GM19372 (cell line): ENCODE data around the gene SUCO.
"Not testable (repeated sequence)": the region's sequence is repeated elsewhere in the genome, so short reads cannot be mapped to it uniquely, and the experiment has no call there.

Experiments
- ATAC-seq: cut with Tn5 transposase; IDR thresholded peaks from one replicate; pipeline ENCODE4 v1.9.1; 2021; ENCODE audit warnings: mild to moderate bottlenecking, low read depth, moderate library complexity; ENCODE audit not compliant: unreplicated experiment

SUCO gene

DNA sequence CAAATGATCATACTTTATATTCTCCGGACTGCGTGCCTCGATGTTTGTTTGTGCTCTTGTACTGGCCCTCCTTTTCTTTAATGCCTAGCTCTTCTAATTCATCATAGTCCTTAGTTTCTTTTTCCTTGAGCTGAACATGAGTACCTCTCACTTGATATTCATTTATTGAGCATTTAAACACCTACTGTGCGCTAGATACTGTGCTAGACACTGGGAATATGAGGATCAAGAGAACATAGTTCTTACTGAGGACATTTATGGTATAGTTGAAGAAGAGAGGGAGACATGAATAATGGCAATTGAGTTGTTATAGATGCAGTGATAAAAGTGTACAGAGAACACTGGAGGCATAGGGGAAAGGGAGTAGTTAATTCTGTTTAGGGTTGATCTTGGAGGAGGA, 22.0 kb downstream of the SUCO start:
- no peak for ATAC-seq

DNA sequence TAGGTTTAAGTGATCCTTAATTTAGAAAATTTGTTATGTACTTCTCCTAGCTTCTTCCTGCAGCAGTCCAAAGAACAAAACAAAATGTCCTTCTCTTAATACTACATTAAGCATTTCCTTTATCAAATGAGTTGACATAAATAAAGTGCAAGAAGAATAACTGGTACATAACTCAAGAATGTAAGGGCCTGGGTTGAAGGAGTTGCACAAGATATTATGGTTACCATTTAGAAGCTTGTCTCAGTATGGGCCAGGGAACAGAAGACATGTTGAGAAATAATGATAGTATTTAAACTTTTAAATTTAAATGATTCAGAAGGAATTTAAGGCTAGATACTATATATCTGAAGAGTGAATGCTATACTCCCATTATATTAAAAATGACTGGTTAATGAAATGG, 23.5 kb downstream of the SUCO start:
- no peak for ATAC-seq

DNA sequence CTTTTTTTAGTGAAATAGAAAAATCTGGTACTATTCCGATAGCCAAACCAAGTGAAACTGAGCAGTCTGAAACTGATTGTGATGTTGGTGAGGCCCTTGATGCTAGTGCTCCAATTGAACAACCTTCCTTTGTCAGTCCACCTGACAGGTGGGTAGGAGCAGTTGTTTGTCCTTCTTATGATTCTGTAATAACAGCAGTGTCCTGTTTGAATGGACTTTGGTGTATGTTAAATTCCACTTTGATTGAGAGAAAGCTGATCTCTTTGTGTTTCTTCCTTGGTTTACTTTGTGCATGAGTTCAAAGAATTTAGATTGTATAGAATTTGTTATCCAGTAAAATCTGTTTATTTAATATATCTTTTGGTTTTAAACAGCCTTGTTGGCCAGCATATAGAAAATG, 24.3 kb downstream of the SUCO start:
- no peak for ATAC-seq

DNA sequence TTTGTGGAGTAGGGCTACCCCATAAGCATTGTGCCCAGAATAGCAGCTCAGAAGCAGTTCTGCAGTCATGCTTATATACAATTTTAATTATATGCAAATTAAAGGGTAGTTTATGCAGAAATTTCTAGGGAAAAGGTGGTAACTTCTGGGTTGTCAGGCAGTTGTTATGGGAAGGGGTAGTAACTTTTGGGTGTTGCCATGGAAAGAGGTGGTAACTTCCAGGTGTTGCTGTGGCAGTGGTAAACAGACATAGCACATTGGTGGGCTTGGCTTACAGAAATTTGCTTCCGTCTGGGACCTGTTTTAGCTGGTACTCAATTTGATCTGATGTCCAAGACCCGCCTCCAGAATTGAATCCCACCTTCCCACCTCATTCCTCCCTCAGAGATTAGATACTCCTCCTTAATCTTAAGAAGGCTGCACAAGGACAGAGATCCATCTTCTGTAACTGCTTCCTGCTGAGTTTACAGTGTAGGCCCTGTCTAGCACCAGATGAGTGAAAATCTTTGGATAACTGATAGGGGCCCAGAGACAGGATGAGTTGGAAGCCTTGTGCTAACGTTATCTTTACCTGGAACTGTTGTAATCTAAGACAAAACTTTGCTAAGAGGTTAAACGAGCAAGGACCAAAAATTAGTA, 26.7 kb downstream of the SUCO start:
- no peak for ATAC-seq

DNA sequence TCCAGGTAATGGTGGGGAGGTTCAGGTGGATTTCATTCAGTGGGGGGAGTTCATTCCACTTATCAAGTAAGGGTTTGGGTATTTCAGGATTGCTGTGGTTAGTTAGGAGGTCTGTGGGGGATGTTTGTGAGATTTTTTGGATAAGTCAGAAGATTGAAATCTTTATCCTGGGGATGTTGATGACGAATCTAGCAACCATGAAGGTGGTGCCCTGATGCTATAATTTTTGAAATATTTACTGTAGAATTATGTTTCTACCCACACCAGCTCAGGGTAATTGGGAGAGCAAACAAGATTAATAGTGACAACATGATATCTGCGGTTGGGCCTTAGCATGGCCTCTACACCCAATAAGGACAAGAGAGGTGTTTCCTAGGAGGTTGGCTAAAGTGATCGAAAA, 28.3 kb downstream of the SUCO start:
- ATAC-seq = no peak

DNA sequence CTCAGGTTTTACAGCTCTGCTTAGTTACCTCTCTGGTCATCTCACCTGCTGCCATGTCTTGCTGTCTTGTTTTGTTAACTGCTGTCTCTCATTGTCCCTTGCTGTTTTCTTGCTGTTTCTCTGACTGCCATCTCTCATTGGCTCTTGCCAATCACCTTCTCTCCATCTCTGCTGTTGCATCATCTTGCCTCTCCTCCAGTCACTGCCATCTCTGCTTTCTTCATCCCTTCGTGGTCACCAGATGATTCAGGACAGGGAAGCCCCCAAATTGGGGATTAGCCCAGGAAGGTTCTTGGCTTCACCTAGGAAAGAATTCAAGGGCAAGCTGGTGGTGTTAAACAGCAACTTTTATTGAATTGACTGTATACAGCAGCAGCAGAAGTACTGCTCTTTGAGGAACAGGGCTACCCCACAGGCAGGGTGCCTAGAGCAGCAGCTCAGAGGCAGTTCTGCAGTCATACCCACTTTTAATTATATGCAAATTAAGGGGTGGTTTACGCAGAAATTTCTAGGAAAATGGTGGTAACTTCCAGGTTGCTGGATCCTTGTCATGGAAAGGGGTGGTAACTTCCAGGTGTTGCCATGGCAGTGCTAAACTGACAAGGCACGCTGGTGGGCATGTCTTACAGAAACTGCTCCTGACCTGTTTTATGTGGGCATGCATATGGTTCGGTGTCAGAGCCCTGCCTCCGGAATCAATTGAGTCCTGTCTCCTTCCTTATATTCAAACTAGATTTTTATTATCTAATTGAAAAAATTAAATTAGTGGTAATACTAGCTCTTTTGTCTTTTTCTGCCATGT, 33.4 kb downstream of the SUCO start:
- no peak for ATAC-seq

DNA sequence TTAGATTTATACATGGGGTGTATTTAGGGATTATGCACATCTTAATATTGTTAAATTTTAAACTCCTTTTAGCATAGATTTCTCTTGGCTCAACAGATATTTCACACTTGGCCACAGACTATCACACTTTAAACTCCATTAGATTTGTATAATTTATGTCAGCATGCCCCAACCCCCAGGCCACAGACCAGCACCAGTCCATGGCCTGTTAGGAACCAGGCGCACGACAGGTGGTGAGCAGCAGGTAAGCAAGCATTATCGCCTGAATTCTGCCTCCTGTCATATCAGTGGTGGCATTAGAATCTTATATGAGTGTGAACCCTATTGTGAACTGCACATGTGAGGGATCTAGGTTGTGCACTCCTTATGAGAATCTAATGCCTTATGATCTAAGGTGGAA, 34.8 kb downstream of the SUCO start:
- no peak for ATAC-seq

DNA sequence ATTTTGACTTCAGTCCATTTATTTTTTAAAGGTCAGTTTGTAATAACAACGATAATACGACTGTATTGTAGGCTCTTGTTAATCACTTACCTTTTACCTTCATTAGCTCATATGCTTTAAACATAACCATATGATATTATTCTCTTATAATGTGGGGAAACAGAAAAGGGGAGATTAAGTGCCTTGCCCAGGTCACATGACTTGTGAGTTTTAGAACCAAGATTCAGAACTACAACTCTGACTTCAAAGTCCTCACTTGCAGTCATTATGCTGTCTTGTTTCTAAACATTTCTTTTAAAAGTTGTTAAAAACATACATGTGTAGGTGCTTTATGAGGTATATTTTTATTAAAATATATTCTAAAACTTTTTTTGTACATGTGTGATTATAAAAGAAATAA, 41.1 kb downstream of the SUCO start:
- no peak for ATAC-seq

DNA sequence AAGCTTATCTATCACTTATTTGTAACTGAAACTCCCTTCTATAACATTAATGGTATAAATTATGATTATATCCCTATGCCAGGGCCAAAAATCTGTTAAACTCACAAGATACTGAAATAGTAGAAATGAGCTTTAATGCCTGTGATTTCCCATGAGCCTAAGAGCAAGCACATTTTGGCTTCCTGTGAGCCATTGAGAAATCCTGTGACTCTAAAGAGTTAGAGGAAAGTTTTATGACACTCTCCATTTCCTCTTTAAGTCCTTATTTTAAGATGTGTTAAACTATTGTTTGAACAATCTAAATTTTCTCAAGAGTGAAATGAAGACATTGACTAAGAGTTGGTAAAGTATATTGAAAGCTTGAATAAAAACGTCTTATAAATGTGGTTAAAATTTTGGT, 45.6 kb downstream of the SUCO start:
- ATAC-seq = no peak

DNA sequence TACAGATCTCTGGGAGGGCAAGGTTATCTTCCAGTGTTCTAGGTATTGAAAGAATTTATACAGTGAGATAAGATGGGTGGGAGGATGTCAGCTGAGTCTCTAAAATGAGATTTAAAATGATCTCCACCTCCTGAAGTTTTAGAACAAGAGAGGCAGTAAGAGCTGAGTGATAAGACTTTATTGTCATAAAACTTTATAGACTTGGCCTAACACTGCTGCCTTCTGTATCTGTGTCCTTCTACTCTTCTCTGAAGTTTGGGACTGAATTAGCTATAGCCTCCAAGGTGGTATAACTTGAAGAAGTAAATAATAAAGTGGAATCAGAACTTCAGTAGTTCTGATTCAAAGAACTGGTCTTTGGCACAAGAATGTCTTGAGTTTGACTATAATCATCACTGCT, 48.3 kb downstream of the SUCO start:
- ATAC-seq = no peak

DNA sequence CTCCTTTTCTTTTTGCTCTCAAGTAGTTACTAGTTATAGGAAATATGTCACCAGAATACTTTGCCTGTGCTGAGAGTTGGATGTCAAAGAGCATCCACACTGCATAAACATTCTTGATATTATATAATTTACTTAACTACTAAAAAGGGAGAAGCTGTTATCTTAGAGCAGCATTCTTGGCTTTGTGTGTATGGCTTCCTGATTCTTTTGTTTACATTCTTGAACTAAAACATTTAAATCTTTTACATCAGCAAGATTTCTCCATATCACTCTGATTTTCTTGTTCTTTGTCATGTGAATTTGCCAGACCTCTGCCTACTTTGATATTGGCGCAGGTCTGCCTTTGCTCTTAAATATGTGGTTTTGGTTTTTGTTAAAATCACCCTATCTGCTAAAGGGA, 48.8 kb downstream of the SUCO start:
- ATAC-seq = no peak

DNA sequence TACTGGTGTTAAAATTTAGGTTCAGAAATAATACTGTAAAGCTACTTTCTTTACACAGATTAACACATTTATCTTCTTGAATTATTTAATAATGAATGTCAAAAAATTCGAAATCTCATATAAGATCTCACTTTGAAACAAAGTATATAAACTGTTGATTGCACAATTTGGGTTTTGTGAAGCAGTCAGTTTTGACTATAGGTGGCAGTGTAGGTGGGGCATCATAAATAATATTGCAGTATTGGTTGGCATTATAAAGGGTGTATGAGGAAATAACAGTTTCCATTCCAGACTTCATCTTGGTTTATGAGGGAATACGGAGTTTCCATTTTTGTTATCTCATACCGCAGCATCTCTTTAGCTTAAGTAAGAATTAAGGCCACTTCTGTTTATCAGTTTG, 49.9 kb downstream of the SUCO start:
- ATAC-seq = no peak

DNA sequence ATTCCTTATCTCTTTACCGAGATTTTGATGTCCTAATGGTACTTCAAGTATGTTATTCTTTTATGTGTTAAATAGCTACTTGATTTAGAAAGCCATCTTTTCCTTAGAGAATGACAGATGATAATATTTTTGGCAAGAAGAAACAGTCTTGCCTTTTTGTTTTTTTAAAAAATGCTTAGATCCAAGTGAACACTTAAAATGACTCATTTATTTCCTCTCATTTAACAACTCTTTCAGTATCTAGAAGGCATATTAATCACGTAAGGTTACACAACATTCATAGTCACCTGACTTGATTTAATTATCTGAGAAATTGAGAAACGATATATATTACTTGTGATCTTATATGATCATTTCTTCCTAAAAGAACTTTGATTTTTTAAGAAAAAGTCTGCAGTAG, 52.4 kb downstream of the SUCO start:
- no peak for ATAC-seq

DNA sequence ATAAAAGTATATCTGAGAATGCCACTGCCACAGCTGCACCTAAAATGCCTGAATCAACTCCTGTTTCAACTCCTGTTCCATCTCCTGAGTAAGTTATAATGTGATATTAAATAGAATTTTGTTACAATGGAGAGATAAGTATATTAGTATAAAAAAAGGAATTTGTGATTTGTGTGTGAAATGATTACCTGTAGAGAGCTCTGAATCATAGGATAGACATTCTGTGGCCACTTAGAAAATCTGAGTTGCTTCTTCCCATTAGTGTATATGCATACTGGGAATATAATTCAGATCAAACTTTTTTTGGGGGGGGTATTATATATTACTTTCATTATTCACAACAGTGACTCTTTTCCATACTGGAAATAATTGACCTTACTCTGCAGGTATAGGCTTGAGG, 52.9 kb downstream of the SUCO start:
- no peak for ATAC-seq

DNA sequence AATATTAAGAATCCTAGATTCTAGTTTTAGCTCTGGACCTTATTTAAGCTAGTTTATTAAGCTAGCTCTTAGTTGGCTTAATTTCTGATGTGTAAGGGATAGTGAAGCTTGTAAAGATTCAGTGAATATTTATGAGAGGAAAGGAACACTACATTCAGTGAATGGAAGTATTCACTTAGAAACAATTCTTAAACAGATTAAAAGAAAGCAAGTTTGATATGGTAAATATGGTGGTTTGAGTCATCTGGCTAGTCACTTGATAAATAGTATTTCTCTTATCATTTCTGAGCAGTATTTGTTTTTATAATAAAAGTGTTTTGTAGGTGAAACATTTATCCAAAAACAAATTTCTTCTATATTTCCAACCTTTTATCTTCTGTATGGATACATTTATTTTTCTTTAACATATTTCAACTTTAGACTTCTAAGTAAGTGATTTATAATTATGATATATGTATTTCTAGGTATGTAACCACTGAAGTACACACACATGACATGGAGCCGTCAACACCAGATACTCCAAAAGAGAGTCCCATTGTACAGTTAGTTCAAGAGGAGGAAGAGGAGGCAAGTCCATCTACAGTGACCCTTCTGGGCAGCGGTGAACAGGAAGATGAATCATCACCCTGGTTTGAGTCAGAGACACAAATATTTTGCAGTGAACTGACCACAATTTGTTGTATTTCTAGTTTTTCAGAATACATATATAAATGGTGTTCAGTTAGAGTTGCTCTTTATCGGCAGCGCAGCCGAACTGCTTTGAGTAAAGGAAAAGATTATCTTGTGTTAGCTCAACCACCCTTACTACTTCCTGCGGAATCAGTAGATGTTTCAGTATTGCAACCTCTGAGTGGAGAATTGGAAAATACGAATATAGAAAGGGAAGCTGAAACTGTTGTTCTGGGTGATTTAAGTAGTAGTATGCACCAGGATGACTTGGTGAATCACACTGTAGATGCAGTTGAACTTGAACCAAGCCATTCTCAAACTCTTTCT, 55.6 kb downstream of the SUCO start:
- peak; percentile 79 for ATAC-seq

DNA sequence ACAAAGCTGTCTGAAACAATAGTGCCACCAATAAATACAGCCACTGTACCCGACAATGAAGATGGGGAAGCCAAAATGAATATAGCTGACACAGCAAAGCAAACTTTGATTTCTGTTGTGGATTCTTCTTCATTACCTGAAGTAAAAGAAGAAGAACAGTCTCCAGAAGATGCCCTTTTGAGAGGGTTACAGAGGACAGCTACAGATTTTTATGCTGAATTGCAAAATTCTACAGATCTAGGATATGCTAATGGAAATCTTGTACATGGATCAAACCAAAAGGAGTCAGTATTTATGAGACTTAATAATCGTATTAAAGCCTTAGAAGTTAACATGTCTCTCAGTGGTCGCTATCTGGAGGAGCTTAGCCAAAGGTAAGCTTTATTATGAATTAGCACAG, 56.6 kb downstream of the SUCO start:
- no peak for ATAC-seq

DNA sequence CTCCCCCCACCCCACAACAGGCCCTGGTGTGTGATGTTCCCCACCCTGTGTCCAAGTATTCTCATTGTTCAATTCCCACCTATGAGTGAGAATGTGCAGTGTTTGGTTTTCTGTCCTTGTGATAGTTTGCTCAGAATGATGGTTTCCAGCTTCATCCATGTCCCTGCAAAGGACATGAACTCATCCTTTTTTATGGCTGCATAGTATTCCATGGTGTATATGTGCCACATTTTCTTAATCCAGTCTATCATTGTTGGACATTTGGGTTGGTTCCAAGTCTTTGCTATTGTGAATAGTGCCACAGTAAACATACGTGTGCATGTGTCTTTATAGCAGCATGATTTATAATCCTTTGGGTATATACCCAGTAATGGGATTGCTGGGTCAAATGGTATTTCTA, 58.5 kb downstream of the SUCO start:
- not testable (repeated sequence) for ATAC-seq

DNA sequence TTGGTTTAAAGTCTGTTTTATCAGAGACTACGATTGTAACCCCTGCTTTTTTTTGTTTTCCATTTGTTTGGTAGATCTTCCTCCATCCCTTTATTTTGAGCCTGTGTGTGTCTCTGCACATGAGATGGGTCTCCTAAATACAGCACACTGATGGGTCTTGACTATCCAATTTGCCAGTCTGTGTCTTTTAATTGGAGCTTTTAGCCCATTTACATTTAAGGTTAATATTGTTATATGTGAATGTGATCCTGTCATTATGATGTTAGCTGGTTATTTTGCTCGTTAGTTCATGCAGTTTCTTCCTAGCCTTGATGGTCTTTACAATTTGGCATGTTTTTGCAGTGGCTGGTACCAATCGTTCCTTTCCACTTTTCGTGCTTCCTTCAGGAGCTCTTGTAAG, 62.1 kb downstream of the SUCO start:
- ATAC-seq = not testable (repeated sequence)

DNA sequence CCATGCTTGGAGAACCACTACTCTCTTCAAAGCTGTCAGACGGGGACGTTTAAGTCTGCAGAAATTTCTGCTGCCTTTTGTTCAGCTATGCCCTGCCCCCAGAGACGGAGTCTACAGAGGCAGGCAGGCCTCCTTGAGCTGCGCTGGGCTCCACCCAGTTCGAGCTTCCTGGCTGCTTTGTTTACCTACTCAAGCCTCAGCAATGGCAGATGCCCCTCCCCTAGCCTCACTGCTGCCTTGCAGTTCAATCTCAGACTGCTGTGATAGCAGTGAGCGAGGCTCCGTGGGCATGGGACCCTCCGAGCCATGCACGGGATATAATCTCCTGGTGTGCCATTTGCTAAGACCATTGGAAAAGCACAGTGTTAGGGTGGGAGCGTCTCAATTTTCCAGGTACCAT, 63.8 kb downstream of the SUCO start:
- ATAC-seq = not testable (repeated sequence)

DNA sequence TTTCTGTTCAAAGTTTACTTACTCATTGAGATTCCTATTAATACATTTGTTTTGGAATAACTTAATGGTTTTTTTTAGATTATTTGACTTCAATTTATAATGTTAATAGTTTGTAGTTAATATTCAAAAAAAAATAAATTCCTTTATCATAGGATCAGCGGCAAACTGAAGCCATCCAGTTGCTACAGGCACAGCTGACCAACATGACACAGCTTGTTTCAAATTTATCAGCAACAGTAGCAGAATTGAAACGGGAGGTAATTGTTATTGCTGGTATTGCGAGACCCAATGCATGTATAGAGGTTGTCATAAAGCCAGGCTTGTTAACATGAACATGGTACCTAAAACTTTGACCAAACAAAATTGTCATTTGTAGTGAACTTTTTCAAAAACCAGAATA, 67.0 kb downstream of the SUCO start:
- ATAC-seq = no peak

DNA sequence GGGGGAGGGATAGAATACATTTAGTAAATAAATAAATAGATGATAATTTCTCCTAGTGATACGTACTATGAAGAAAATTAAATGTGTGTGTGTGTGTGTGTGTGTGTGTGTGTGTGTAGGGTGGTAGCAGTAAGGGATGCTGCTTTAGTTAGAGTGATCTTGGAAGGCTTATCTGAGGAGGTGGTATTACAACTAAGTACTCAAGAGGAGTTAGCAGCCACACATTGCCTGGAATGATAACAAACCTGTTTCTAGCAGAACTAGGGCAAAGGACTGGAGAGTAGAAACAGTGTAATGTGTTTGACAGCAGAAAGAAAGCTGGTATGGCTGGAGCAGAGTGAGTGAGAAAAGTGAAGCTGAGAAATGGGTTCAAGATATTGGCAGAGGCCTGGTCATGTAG, 67.7 kb downstream of the SUCO start:
- no peak for ATAC-seq
